Erythroblast (primary cell): ENCODE measurements around the gene NFIB.

ENCODE experiments used
- DNase-seq, 2 experiments: peaks; one replicate each; lab custom pipeline; 2025; lab: John Stamatoyannopoulos, UW
- GATA1 ChIP-seq: IDR thresholded peaks from 2 replicates; pipeline ENCODE4 v1.6.1; 2011; ENCODE audit warnings: low read depth, mild to moderate bottlenecking, control low read depth, low read length, moderate library complexity
- POLR2A ChIP-seq: IDR thresholded peaks from 2 replicates; pipeline ENCODE4 v1.6.1; 2011; ENCODE audit warnings: mild to moderate bottlenecking, low read length

The NFIB gene

GRCh38 chr9:14037331-14037730 is 276.6 kb downstream of the NFIB start:
- TF ChIP-seq POLR2A (no peak), GATA1 (no peak)
- no peak for DNase-seq

GRCh38 chr9:14033067-14033466 is 280.9 kb downstream of the NFIB start:
- TF ChIP-seq GATA1 (no peak), POLR2A (no peak)
- no peak for DNase-seq
